HG02840 (cell line): ENCODE data around the gene ZNF341.
A peak's percentile ranks its signal among the peaks of the same experiment; 100 is the strongest.

ENCODE experiments used
- ATAC-seq: cut with Tn5 transposase; IDR thresholded peaks from one replicate; pipeline ENCODE4 v1.9.1; 2021; ENCODE audit warnings: mild to moderate bottlenecking, moderate library complexity, moderate number of reproducible peaks; ENCODE audit not compliant: unreplicated experiment, low FRiP score

The ZNF341 gene

DNA sequence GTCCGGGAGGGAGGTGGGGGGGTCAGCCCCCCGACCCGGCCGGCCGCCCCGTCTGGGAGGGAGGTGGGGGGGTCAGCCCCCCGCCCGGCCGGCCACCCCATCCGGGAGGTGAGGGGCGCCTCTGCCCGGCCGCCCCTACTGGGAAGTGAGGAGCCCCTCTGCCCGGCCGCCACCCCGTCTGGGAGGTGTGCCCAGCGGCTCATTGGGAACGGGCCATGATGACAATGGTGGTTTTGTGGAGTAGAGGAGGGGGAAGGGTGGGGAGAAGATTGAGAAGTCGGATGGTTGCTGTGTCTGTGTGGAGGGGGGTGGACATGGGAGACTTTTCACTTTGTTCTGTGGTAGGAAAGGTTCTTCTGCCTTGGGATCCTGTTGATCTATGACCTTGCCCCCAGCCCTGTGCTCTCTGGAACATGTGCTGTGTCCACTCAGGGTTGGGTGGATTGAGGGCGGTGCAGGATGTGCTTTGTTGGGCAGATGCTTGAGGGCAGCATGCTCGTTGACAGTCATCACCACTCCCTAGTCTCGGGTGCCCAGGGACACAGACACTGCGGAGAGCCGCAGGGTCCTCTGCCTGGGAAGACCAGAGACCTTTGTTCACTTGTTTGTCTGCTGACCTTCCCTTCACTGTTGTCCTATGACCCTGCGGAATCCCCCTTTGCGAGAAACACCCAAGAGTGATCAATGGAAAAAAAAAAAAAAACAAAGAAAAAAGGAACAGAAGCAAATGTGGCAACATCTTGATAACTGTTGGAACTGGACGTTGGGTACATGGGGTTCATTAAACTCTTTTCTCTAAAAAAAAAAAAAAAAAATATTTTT lies 30.0 kb upstream of the ZNF341 start:
- no peak for ATAC-seq

DNA sequence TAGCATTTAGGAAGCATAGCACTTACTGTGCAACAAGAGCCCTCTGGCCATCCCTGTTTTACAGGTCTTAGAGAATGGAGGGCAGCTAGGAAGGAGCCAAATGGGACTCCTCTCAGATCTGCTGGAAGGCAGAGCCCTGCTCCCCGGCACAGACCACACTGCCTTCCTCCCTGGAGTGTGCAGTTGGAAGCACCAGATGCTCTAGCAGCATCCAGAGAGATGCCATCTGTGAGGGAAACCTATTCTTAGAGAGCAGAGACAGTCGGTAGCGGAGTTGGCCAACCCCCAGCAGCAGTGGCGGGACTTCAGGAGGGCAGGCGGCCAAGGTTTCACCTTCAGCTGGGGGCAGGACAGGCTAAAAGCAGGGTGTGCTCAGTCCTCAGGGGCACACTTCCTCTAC lies 28.9 kb upstream of the ZNF341 start:
- no peak for ATAC-seq

DNA sequence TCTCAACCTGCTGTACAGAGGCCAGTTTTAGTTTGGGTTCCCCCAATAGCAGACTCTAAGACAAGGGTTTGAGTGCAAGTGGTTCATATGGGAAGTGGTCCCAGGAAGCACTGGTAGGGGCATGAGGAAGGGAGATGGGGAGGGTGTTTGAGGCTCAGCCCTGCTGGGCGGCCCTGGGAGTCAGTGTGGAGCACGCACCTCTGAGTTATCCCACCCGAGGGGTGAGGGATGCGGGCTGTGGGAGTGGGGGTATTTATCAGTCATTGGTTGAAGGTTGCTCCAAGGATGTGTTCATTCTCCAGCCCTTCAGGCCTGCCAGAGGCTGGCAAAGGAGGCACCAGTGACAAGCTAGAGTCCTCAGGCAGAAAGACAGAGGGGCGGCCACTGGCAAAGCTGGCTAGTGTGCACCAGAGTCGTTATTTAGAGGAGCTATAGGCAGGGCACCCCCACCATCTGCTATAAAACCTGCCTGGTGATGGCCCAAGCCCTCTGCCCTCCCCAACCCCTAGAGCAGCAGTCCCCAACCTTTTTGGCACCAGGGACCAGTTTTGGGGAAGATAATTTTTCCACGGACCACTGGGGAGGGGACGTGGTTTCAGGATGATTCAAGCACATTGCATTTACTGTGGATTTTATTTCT lies 28.2 kb upstream of the ZNF341 start:
- ATAC-seq = no peak

DNA sequence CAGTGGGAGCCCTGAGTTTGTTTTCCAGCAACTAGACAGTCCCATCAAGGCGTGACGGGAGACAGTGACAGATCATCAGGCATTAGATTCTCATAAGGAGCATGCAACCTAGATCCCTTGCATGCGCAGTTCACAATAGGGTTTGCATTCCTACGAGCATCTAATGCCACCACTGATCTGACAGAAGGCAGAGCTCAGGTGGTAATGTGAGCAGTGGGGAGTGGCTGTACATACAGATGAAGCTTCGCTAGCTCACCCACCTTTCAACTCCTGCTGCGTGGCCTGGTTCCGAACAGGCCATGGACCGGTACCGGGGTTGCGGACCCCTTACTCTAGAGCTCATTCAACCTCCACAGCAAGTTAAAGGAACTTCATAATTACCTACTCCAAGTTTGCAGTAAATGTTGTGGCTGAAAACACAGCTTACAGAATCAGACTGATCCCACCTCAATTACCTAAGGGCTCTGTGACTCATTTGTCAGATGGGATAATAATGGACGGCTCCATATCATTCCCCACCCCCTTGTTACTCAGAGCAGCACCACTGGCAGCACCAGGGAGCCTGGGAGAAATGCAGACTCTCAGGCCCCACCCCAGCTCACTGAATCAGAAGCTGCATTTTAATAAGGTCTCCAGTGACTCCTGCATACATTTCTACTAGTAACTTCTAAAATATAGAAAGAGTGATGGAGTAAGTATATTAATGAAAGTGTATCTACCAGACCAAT lies 27.4 kb upstream of the ZNF341 start:
- ATAC-seq = no peak

DNA sequence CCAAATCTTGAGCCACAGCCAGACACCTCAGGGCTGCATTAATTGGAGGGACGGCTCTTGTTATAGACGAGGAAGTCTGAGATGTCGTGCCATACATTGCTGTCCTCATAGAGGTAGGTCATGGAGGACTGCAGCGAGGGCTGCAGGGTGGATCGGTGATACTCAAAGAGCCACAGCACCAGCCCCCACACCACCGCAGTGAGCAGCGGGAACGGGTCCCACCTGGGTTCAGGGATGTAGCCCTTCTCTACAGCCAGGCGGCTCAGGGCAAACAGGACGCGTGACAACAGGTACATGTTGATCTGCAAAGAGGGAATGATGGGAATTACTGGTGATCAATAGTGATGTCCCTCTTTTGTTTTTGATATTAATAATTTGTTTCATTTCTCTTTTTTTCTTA lies 24.1 kb upstream of the ZNF341 start:
- ATAC-seq = no peak

DNA sequence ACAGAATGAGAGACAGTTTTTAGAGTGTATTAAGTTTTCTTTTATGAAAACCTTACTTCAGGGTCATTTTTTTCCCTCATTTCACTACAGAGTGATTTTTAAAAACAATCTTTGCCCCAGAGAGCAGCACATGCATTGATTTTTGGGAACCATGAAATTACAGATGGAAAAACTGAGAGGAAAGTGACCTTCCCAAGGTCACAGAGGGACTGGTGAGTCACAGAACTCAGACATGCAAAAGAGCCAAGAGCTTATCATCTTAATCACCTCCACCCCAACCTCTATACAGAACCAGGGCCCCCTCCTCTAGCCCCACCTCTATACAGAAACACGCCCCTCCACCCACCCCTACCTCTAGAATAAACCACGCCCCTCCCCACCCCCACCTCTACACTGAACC lies 22.4 kb upstream of the ZNF341 start:
- no peak for ATAC-seq

DNA sequence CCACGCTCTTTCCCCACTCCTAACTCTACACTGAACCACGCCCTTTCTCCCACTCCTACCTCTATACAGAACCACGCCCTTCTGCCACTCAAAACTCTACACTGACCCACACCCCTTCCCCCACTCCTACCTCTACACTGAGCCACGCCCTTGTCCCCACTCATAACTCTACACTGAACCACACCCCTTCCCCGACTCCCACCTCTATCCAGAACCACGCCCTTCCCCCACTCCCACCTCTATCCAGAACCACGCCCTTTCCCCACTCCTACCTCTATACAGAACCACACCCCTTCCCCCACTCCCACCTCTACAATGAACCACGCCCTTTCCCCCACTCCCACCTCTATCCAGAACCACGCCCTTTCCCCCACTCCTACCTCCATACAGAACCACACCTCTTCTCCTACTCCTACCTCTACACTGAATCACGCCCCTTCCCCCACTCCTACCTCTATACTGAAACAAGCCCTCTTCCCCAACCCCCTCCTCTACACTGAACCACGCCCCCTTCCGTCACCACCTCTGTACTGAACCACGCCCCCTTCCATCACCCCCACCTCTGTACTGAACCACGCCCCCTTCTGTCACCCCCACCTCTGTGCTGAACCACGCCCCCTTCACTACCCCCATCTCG lies 21.8 kb upstream of the ZNF341 start:
- ATAC-seq = no peak

DNA sequence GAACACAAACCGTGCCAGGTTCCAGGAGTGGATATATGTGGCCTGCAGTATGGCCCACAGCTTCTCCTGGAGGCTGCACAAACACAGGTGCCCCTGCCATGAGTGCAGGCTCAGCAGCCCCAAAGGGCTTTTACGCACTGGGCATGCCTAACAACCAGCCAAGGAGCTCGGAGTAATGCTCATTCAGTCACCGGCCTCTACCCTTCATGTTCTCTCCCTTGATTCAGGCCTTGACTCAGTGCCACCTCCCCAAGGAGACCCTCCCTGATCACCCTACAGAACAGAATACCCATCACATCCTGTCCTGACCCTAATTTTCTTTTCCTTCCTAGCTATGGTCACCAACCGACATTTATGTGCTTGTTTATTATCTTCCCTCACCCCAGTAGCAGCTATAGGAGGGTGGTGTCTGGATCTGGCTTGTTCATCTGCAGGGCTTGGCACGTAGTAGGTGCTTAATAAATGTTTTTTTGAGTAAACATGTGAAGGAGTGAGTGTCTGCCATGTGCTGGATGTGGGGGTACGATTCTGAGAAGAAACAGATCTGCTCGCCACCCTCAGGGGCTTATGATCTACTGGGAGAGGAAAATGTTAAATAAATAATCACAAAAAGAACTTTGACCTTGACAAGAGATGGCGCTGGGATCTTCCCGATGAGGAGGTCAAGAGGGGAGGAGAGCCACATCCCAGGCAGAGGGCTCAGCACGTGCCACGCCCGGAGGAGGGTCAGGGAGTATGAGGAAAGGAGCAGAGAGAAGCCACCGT lies 20.9 kb upstream of the ZNF341 start:
- no peak for ATAC-seq

DNA sequence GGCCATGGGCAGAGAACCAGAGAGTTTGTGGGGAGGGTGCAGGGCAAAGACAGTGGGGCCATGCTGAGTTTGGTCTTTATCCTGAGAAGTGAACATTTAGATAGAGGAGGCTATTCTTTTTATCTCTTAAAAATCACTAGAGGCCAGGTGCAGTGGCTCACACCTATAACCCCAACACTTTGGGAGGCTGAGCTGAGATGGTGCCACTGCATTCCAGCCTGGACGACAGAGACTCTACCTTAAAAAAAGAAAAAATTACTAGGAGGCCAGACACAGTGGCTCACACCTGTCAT lies 20.4 kb upstream of the ZNF341 start:
- ATAC-seq = no peak

DNA sequence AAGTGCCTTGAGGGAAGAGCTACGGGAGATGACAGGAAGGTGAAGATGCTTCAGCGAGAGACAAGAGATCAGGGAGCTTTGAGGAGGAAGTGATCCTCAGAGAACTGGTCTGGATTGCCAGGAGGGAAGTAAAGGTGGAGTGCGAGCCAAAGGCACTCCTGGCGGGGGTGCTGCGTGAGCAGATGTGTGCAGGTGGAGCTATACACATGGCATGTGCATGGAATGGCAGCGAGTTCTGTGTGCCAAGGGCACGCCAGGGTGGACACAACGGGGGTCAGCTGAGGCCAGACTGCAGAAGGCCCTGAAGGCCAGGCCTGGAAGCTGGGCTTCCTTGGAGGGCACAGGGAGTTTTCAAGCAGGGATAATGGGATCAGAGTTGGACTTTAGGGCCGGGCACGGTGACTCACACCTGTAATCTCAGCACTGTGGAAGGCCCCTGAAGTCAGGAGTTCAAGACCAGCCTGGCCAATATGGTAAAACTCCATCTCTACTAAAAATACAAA lies 17.9 kb upstream of the ZNF341 start:
- ATAC-seq = no peak

DNA sequence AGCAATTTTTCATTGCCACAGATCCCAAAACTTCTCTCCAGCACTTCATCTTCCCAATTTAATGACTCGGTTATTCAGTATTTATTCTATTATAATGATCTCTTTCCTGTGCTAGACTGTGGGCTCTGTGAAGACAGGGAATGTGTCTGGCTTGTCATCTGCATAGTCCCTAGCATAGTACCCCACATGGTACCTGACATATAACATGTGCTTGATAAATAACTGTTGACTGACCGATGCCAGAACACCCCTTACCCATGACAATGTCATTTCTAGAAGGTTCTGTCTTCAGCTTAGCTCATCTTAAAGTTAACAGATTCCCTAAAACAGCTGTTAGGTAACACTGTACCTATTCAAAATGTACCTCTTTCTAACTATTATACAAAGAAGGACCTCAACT lies 15.3 kb upstream of the ZNF341 start:
- ATAC-seq = no peak

DNA sequence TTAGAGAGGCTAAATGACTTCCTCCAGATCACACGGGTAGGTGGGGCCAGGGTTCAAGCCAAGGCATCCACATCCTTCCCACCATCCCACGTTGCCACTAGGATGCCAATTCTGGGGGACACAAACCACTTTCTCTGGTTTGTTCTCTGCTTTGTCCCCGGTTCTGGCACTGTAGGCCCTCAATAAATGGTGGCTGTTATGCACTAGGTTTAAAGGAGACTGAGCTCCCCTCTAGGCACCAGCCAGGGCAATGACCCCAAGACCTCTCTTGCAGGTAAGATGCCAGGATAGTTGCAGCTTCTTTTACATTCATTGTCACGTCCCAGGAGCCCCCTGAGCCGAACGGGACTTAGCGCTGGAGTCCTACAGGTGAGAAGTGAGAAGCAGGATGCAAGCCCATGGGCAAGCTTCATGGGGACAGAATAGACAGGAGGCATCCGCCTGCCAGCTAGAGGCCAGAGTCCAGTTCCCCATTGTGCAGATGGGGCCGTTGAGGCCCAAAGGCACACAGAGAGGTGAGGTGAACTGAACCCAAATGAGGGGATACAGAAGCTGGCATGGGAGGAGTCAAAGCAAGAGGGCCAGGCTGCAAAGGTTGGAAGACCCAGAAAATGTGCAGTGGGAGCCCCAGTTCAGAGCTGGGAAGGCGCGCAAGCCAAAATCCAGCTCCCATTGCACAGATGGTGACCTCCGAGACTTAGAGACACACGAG lies 12.4 kb upstream of the ZNF341 start:
- ATAC-seq = no peak

DNA sequence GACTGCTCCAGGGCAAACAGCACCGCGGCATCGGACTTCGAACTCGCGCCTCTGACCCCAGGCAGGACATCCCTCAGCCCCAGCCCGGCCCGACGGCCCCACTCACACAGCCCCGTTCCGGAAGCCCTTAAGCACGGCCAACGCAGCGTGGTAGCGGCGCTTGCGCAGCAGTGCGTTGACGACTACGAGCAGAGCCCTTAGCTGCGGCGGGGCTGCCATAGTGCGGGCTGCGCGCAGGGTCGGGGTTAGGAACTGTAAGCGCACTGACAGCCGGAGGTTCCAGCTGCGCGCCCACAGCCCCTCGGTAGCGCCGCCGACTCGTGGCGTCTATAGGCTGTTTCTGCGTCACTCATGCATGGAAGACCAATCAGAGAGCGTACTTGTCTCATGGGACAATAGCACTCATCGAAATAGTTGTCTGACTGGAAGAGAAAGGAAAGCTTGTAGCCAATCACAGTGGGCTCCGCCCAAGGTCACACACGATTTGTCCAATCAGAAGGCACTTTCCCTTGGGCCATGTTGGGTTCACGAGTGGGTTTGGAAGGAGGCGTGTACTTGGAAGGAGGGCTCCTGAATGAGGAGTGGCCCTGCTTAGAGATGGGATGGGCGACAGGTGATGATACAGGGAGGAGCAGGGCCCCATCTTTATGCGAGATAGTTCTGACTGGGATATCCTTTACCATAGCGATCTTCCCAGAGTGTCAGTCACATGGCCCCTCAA lies 11.6 kb upstream of the ZNF341 start, which contains the start of gene PXMP4:
Gene PXMP4, minus strand, starts transcription at position 322 of the 721 bp plus-strand sequence. Its CDS starts 103 bp downstream, at position 219.
- peak; percentile 91 for ATAC-seq

DNA sequence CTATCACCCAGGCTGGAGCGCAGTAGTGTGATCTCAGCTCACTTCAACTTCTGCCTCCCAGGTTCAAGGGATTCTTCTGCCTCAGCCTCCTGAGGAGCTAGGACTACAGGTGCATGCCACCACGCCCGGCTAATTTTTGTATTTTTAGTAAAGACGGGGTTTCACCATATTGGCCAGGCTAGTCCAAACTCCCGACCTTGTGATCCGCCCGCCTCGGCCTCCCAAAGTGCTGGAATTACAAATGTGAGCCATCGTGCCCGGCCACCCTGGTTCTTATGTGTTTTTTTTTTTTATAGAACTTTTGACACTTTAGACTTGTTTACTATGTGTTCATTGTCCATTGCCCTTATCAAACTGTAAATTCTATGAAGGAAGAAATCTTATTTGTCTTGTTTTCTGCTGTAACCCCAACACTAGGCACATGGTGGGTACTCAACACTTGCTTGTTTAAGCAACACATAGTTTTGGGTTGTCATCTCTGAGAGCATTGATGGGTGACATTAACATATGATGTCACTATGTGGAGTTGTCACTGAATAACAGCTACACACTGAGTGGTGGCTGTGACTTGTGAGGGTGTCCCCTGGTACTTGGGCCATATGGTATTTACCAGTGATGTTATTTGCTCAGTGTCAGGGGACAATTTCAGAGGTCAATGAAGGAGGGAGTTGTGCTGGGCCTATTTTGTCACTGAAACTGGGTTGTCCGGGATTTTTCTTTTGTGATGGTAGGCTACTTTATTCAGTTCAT lies 10.2 kb upstream of the ZNF341 start:
- no peak for ATAC-seq

DNA sequence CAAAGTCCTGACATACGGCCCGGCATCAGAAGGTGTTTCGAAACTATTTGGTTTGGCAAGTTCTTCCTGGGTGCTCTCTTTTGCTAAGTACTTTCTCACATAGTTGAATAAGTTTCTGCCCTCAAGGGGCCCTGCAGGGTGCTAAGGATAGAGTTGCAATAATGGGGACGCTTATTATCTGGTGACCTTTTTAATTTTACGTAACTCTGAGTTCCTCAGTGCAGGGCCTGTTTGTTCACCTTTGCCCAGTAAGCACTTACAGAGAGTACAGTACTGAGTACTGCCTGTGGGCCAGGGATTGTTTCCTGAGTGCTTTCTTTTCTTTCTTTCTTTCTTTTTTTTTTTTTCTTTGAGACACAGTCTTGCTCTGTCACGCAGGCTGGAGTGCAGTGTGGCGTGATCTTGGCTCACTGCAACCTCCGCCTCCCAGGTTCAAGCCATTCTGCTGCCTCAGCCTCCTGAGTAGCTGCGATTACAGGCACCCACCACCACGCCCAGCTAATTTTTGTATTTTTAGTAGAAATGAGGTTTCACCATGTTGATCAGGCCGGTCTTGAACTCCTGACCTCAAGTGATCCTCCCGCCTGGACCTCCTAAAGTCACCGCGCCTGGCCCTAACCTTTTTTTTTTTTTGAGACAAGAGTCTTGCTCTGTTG lies 7.2 kb upstream of the ZNF341 start:
- ATAC-seq = no peak

DNA sequence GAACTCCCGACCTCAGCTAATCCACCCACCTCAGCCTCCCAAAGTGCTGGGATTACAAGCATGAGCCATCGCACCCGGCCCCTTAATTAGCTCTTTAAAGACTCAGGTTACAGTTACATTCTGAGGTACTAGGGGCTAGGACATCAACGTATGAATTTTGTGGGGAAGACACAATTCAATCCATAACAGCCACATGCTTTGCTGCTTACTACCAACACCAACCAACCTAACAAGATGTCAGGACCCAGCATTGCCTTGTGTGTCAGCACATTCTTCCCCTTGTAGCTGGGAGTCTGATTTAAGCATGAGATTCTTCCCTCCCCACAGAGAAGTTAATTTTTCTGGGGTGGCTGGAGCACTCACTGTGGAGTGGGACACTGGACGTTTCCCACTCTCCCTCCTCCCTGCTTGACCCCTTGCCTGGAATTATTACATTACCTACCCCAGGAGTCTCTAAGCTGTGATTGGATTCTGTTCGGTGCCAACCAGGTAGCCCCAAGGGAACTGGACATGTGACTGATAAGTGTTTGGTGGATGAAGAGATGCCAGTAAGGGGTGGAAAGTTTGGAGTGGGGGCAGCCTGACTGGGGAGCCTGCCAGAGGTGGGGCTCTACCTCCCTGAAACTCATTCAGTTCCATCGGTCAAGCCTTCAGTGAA lies 6.1 kb upstream of the ZNF341 start:
- no peak for ATAC-seq

DNA sequence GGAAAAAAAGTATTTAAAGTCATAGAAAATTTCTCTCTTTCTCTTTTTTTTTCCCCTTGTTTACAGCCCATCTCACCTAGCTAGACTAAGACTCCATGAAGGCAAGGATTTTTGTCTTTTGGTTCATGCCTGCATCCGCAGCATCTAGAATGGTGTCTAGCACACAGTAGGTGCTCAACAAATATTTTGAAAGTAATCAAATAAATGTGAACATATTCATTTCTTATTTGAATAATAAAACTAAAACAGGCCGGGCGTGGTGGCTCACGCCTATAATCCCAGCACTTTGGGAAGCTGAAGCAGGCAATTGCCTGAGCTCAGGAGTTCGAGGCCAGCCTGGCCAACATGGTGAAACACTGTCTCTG lies 4.7 kb upstream of the ZNF341 start:
- no peak for ATAC-seq
